Stimulated activated naive CD8-positive, alpha-beta T cell treated with anti-CD3 and anti-CD28 coated beads, Interleukin-15, Interleukin-2, amounts not matched to agents 100 ng/mL and 50 ng/mL, for 24 hours (primary cell): Measurements from ENCODE around the gene ZNF132.
"Not testable (repeated sequence)": the region's sequence is repeated elsewhere in the genome, so short reads cannot be mapped to it uniquely, and the experiment has no call there.

ENCODE experiments used
- H3K27ac Mint-ChIP-seq: one replicate; pipeline ENCODE4 v1.8.0; 2021; ENCODE audit warnings: mild to moderate bottlenecking, mixed read lengths
- H3K27me3 Mint-ChIP-seq: one replicate; pipeline ENCODE4 v1.8.0; 2021; ENCODE audit warnings: mixed read lengths
- H3K36me3 Mint-ChIP-seq: one replicate; pipeline ENCODE4 v1.8.0; 2021; ENCODE audit warnings: low read depth, mixed read lengths
- H3K4me1 Mint-ChIP-seq: one replicate; pipeline ENCODE4 v1.8.0; 2021; ENCODE audit warnings: low read depth, mixed read lengths
- H3K4me3 Mint-ChIP-seq: one replicate; pipeline ENCODE4 v1.8.0; 2021; ENCODE audit warnings: mild to moderate bottlenecking, mixed read lengths
- H3K9me3 Mint-ChIP-seq: one replicate; pipeline ENCODE4 v1.8.0; 2021; ENCODE audit warnings: mixed read lengths

ZNF132 gene

DNA sequence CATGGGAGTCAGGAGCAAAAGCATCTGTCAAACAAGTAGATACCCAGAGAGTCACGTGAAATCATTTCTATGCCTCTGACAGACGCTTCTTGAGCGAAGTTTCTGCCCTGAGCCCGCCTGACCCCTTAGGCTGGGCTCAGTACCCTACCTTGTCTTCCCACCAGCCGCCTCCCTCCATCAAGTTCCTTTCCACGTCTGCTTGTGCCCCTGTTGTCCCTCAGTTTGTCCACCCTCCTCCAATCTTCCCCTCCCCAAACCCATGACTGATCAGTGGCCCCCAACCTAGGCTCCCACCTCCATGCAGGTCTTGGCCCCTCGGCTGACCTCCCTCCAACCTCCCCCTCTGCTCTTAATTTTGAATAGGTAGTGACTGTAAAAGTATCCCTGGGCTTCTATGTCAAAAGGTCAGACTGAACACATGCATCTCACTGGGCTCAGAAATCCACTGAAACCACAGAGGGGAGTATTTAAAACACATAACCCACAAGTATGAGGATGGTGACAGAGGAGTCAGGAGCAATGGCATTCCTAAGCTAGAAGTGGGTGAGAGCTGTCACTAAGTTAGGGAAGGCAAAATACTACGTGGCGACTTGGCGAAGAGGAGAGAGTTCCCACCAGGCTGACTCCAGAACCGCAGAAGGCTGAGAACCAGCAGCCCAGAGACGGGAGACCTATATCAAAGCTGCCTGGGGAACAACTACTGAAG, 34.5 kb upstream of the ZNF132 start:
- no peaks in the 10 kb centered on the region for H3K9me3 Mint-ChIP-seq
- H3K27ac Mint-ChIP-seq = peak overlapping the region; percentile 9
- H3K36me3 Mint-ChIP-seq = peaks cover 21% of the 10 kb centered on the region
- H3K4me1 Mint-ChIP-seq = peaks cover 26% of the 10 kb centered on the region
- no peaks in the 10 kb centered on the region for H3K27me3 Mint-ChIP-seq
- peak overlapping the region; percentile 50 for H3K4me3 Mint-ChIP-seq

DNA sequence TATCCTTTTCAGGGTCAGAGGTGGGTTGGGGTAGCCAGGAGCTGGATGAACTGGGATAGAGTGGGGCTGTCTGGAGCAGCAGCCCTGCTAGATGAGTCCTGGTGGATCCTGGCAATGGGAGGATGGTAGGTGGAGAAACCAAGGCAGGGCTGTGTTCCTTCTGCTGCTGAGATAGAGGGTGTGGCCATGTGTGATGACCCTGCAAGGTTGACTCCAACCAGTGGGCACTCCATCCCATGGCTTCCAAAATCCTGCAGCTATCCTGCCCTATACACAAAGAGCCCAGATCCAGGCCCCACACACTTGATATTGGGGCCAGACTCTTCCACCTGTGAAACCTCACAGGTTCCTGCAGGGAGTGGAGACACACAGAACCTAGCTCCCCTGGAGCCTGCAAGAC, 33.8 kb upstream of the ZNF132 start:
- H3K4me1 Mint-ChIP-seq = peaks cover 27% of the 10 kb centered on the region
- peaks cover 28% of the 10 kb centered on the region for H3K36me3 Mint-ChIP-seq
- no peak overlapping the region for H3K4me3 Mint-ChIP-seq
- no peaks in the 10 kb centered on the region for H3K9me3 Mint-ChIP-seq
- peak overlapping the region; percentile 9 for H3K27ac Mint-ChIP-seq
- H3K27me3 Mint-ChIP-seq = no peaks in the 10 kb centered on the region

DNA sequence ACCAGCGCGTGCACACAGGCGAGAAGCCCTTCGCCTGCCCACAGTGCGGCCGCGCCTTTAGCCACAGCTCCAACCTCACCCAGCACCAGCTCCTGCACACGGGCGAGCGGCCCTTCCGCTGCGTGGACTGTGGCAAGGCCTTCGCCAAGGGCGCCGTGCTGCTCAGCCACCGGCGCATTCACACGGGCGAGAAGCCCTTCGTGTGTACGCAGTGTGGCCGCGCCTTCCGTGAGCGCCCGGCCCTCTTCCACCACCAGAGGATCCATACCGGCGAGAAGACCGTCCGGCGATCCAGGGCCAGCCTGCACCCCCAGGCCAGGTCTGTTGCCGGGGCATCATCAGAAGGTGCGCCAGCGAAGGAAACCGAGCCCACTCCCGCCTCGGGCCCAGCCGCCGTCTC, 31.8 kb upstream of the ZNF132 start:
- H3K36me3 Mint-ChIP-seq = peaks cover 28% of the 10 kb centered on the region

DNA sequence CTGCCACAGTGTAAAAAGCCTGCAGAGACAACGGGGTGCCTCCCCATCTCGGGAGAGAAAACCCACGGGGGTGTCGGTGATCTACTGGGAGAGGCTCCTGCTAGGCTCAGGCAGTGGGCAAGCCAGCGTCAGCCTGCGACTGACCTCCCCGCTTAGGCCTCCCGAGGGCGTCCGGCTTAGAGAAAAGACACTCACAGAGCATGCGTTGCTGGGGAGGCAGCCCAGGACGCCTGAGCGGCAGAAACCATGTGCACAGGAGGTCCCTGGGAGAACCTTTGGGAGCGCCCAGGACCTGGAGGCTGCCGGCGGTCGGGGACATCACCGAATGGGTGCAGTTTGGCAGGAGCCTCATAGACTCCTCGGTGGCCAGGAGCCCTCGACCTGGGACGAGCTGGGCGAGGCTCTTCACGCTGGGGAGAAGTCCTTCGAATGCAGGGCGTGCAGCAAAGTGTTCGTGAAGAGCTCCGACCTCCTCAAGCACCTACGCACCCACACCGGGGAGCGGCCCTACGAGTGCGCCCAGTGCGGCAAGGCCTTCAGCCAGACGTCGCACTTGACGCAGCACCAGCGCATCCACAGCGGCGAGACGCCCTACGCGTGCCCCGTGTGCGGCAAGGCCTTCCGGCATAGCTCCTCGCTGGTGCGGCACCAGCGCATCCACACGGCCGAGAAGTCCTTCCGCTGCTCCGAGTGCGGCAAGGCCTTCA, 31.0 kb upstream of the ZNF132 start:
- Mint-ChIP-seq H3K4me1 (peaks cover 40% of the 10 kb centered on the region), H3K36me3 (peaks cover 28% of the 10 kb centered on the region)
- H3K27me3 Mint-ChIP-seq, H3K27ac Mint-ChIP-seq, H3K9me3 Mint-ChIP-seq, H3K4me3 Mint-ChIP-seq: not testable (repeated sequence)

More for the DNA sequence above, 31.8 kb upstream of the ZNF132 start:
- H3K9me3 Mint-ChIP-seq = no peaks in the 10 kb centered on the region
- no peak overlapping the region for H3K27ac Mint-ChIP-seq
- no peak overlapping the region for H3K4me3 Mint-ChIP-seq
- H3K27me3 Mint-ChIP-seq = no peaks in the 10 kb centered on the region
- peaks cover 37% of the 10 kb centered on the region for H3K4me1 Mint-ChIP-seq

DNA sequence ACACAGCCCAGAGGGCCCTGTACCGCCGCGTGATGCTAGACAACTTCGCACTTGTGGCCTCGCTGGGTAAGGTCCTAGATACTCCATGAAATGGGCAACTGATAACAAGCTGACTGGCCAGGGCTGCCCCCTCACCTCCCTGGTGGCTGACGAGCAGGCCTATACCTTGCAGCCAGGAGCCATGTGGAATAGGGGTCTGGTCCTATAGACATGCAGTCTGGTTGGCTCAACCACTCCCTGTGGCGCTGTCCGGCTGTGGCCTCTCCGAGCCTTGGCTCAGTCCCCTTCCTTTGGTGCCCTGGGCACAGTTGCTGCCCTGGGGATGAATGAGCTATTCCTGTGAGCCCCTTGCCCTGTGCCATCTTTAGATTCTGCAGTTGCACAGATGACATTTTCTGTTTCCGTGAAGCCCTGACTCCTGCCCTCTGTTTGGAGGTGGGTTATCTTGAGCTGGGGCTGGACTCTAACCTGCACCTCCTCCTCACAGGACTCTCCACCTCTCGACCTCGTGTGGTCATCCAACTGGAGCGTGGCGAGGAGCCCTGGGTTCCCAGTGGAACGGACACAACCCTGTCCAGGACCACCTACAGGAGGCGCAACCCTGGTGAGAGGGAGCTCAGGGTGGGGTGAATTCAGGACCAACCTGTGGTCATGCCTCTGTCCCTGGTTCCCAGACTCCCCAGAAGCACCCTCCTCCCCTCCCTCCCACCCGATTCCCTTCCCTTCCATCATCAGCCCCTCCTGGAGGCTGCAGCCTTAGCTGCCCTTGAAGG, 29.5 kb upstream of the ZNF132 start:
- peaks cover 25% of the 10 kb centered on the region for H3K4me1 Mint-ChIP-seq
- H3K36me3 Mint-ChIP-seq = peaks cover 28% of the 10 kb centered on the region
- H3K4me3 Mint-ChIP-seq = no peak overlapping the region
- peaks cover 3% of the 10 kb centered on the region for H3K27me3 Mint-ChIP-seq
- no peaks in the 10 kb centered on the region for H3K9me3 Mint-ChIP-seq
- H3K27ac Mint-ChIP-seq = no peak overlapping the region

DNA sequence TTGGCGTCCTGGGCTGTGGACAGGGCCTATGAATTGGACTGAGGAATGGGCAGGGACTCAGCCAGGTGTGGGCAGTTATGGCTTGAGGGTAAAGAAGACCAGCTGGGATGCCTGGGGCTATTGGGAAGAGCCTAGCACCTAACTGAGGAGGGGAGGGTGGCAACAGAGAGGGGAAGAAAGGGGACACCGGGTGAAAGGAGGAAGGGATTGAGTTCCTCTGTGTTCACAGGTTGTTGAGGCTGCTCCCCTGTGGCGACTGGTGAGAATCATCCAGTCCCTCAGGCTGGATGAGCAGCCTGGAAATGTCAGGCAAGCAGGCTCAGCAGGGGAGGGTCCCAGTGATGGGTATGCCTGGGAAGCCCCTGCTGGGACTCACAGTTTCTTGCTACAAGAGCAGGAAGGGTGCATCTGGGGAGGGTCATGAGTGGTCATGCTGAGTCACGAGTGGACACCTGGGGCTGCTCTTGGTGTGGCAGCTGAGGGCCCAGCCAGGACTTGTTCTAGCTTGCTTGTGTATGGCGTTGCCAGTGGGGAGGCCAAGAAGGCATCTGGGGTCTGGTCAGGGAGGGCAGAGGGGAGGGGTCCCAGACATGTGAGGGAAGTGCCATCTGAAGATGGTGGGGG, 28.4 kb upstream of the ZNF132 start:
- Mint-ChIP-seq H3K27me3 (peaks cover 3% of the 10 kb centered on the region), H3K36me3 (peaks cover 28% of the 10 kb centered on the region), H3K4me1 (peaks cover 23% of the 10 kb centered on the region)

DNA sequence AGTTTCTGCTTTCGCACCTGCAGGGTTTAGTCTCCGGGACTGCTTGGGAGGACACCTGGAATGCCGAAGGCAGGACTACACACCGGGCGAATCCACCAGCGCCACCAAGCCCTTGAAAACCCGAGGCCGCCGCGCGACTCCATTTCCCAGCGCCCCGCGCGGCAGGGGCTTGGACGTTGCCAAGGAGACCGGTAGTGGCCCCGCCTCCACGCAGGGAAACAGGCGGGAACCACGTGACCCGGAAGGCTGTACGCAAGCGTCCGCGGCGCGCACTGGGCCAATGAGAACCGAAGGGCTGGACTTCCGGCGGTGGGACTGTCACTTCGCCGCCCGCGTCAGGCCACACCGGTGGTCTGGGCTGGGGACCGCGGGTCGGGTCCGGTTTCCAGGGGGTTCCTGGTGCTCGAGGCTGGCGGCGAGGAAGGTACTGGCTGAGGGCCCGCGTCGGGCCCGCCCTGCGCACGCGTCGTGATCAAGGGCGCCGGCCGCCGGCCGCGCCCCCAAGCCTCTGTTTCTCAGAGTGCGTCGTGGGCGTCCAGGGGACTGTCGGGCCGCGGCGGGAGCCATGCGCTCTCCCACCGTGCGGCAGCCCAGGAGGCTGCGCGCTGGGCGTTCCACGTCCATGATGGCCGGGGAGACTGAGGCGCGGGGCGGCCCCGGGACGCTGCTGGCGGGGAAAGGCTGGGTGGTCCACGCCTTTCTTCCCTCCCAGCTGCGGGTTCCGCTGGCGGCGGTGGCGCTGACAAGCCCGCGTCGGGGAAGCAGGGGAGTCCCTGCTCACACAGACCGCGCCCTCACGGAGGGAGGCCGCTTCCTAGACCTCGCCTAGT, 27.0 kb upstream of the ZNF132 start, which contains the start of gene ZNF324:
Gene ZNF324, plus strand, starts transcription at position 321 of the 830 bp plus-strand sequence. CDS start 2,106 bp downstream, outside the sequence.
- peaks cover 3% of the 10 kb centered on the region for H3K27me3 Mint-ChIP-seq
- H3K9me3 Mint-ChIP-seq = no peaks in the 10 kb centered on the region
- H3K4me3 Mint-ChIP-seq = peak within 1 kb of the TSS; percentile 92
- peak within 1 kb of the TSS; percentile 76 for H3K27ac Mint-ChIP-seq
- peaks cover 23% of the 10 kb centered on the region for H3K4me1 Mint-ChIP-seq
- peaks cover 17% of the 10 kb centered on the region for H3K36me3 Mint-ChIP-seq

More for the DNA sequence above, 28.4 kb upstream of the ZNF132 start:
- H3K9me3 Mint-ChIP-seq = no peaks in the 10 kb centered on the region
- H3K27ac Mint-ChIP-seq = peak overlapping the region; percentile 59
- H3K4me3 Mint-ChIP-seq = peak overlapping the region; percentile 92

DNA sequence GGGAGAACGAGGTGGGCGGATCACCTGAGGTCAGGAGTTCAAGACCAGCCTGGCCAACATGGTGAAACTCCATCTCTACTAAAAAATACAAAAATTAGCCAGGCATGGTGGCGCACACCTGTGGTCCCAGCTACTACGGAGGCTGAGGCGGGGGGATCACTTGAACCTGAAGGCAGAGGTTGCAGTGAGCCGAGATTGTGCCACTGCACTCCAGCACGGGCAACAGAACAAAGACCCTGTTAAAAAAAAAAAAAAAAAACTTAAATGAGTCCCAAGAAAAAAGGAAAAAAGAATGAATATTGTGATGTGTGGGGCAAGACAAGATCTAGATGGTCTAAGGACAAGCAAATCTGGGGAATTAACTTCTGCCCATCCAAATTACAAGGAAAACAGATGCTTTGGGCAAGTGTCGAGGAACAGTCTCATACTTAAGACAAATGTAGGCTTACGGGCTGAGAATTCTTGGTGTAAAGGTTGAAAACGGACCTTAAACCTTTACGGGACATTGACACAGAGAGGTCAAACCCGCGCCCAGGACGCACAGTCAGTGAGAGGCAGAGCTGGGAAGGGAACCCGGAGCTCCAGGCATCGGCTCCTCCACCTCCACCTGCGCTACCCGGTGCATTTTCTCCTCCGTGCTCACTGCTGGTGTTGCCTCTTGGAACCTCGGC, 26.3 kb upstream of the ZNF132 start:
- Mint-ChIP-seq H3K27me3 (peaks cover 3% of the 10 kb centered on the region), H3K27ac (peak overlapping the region; percentile 67)

DNA sequence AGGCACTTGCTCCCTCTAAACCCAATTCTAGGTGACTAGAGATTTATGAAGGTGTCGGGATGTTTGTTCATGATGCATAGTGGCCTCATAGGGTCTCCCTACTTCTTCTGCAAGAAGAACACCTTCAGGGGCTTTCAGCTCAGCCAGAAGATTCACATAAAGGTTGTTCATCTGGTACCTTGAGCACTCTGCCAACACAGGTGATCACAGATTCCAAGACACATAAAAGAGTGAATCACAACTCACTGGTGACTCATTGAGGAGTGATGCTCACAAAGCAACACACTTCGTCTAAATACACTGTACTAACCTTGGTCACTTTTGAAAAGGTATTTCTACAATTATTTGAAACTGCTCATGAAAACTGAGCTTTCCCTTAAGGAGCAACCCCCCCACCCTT, 20.1 kb upstream of the ZNF132 start:
- Mint-ChIP-seq H3K27me3 (no peaks in the 10 kb centered on the region), H3K4me1 (no peaks in the 10 kb centered on the region), H3K4me3 (no peak overlapping the region), H3K9me3 (no peaks in the 10 kb centered on the region), H3K36me3 (peaks cover 23% of the 10 kb centered on the region), H3K27ac (no peak overlapping the region)

More for the DNA sequence above, 26.3 kb upstream of the ZNF132 start:
- peak overlapping the region; percentile 92 for H3K4me3 Mint-ChIP-seq
- H3K4me1 Mint-ChIP-seq = peaks cover 23% of the 10 kb centered on the region
- no peaks in the 10 kb centered on the region for H3K9me3 Mint-ChIP-seq
- peaks cover 17% of the 10 kb centered on the region for H3K36me3 Mint-ChIP-seq

DNA sequence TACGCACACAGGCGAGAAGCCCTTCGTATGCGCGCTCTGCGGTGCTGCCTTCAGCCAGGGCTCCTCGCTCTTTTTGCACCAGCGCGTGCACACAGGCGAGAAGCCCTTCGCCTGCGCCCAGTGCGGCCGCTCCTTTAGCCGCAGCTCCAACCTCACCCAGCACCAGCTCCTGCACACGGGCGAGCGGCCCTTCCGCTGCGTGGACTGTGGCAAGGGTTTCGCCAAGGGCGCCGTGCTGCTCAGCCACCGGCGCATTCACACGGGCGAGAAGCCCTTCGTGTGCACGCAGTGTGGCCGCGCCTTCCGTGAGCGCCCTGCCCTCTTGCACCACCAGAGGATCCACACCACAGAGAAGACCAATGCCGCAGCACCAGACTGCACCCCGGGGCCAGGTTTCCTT, 16.2 kb upstream of the ZNF132 start:
- Mint-ChIP-seq H3K4me3 (no peak overlapping the region), H3K4me1 (peaks cover 14% of the 10 kb centered on the region), H3K36me3 (peaks cover 31% of the 10 kb centered on the region), H3K27me3 (no peaks in the 10 kb centered on the region), H3K27ac (no peak overlapping the region), H3K9me3 (no peaks in the 10 kb centered on the region)

DNA sequence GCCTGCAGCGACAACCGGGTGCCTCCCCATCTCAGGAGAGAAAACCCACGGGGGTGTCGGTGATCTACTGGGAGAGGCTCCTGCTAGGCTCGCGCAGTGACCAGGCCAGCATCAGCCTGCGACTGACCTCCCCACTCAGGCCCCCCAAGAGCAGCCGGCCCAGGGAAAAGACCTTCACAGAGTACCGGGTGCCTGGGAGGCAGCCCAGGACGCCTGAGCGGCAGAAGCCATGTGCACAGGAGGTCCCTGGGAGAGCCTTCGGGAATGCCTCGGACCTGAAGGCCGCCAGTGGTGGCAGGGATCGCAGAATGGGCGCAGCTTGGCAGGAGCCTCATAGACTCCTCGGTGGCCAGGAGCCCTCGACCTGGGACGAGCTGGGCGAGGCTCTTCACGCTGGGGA, 15.4 kb upstream of the ZNF132 start:
- peaks cover 31% of the 10 kb centered on the region for H3K36me3 Mint-ChIP-seq
- peaks cover 5% of the 10 kb centered on the region for H3K27me3 Mint-ChIP-seq
- H3K4me3 Mint-ChIP-seq = no peak overlapping the region
- no peaks in the 10 kb centered on the region for H3K9me3 Mint-ChIP-seq
- peaks cover 21% of the 10 kb centered on the region for H3K4me1 Mint-ChIP-seq
- no peak overlapping the region for H3K27ac Mint-ChIP-seq

DNA sequence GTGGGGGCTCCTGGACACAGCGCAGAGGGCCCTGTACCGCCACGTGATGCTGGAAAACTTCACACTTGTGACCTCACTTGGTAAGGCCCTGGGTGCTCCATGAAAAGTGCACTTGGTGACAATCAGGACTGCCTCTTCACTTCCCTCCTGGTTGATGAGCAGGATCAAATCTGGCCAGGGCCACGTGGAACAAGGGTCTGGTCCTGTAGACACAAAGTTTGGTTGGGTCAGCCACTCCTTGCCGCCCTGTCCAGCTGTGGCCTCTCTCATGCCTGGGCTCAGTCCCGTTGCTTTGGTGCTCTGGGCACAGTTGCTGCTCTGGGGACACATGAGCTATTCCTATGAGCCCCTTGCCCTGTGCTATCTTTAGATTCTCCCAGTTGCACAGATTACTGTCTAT, 13.8 kb upstream of the ZNF132 start:
- H3K36me3 Mint-ChIP-seq = peaks cover 25% of the 10 kb centered on the region
- H3K9me3 Mint-ChIP-seq = peaks cover 10% of the 10 kb centered on the region
- H3K4me1 Mint-ChIP-seq = peaks cover 30% of the 10 kb centered on the region
- H3K4me3 Mint-ChIP-seq = no peak overlapping the region
- peaks cover 15% of the 10 kb centered on the region for H3K27me3 Mint-ChIP-seq
- no peak overlapping the region for H3K27ac Mint-ChIP-seq

DNA sequence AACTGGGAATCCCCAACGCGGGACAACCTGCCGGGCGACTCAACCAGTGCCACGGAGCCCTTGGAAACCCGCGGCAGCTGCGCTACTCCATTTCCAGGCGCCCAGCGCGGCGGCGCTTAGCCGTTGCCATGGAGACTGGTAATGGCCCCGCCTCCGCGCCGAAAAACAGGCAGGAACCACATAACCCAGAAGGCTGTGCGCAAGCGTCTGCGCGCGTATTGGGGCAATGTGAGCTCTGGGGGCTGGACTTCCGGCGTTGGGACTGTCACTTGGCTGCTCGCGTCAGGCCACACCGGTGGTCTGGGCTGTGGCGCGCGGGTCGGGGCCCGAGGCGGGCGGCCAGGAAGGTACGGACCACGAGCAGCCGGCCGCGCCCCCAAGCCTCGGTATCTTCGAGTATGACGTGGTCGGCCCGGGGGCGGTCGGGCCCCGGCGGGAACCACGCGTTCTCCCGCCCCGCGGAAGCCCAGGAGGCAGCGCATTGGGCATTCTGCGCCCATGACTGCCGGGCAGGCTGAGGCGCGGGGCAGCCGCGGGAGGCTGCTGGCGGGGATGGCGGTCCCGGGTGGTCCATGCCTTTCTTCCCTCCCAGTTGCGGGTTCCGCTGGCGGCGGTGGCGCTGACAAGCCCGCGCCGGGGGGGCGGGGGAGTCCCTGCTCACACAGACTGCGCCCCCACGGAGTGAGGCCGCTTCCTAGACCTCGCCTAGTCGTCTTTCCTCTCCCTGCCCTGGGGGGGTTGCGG, 11.6 kb upstream of the ZNF132 start, which contains the start of gene ZNF324B:
Gene ZNF324B, plus strand, starts transcription at position 265 of the 744 bp plus-strand sequence. CDS start 2,080 bp downstream, outside the sequence.
- H3K4me3 Mint-ChIP-seq = peak within 1 kb of the TSS; percentile 82
- peaks cover 30% of the 10 kb centered on the region for H3K4me1 Mint-ChIP-seq
- peaks cover 20% of the 10 kb centered on the region for H3K36me3 Mint-ChIP-seq
- peak within 1 kb of the TSS; percentile 18 for H3K27ac Mint-ChIP-seq
- peaks cover 28% of the 10 kb centered on the region for H3K27me3 Mint-ChIP-seq
- H3K9me3 Mint-ChIP-seq = peaks cover 17% of the 10 kb centered on the region
